ENCODE measurements around the gene TRIM31. TPM values are rescaled to one million over a fixed set of nuclear protein-coding genes. Genes with fewer than 3 reads are reported as not detected.

TRIM31 gene
- total and polyA plus RNA-seq, 10 of the 15 experiments (the other 5 are each of a cell fraction or from before 2014, with no cell fraction given) = 0.09 to 20.5 (median 0.31) TPM; not detected in 3

DNA sequence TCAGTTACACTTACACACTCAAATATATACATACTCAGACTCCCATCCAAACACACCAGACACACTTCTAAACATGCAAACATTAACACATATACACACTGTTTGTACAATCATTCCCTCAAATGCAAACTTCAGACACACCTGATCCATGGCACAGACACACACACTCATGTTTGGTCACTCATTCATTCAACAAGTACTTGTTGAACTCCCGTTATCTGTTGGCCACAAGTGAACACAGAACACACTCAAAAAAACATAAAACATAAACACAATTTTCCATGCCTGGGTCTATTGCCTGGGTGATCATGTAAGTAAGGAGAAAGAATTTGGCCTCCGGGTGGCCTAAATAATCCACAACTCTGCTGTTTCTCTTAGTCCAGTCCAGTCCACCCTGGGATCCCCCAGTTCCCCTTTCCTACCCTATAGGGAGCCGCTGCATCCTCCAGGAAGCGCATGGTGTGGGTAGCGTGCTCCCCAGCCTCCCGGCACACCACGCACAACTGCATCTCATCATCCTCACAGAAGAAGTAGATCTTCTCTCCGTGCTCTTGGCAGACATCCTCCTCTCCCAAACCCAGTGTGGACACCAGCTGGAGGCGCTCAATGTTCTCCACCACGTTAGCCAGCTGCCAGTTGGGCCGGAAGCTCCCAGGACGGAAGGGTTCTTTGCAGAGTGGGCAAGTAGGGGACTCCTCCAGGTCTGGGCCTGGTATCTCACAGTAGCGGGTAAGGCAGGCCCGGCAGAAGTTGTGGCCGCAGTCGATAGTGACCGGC is 47.3 kb upstream of the TRIM31 start (continued):
- no peak for TF ChIP-seq CBX3 (IDR thresholded peaks at IDR 0.05; ENCODE audit: borderline replicate concordance, low read depth)
- no peak for TF ChIP-seq SP1 (IDR thresholded peaks at IDR 0.05; ENCODE audit: low read depth, low read length)
- TF ChIP-seq ZNF24 (IDR thresholded peaks at IDR 0.05) = no peak
- TF ChIP-seq, protein P1, sequence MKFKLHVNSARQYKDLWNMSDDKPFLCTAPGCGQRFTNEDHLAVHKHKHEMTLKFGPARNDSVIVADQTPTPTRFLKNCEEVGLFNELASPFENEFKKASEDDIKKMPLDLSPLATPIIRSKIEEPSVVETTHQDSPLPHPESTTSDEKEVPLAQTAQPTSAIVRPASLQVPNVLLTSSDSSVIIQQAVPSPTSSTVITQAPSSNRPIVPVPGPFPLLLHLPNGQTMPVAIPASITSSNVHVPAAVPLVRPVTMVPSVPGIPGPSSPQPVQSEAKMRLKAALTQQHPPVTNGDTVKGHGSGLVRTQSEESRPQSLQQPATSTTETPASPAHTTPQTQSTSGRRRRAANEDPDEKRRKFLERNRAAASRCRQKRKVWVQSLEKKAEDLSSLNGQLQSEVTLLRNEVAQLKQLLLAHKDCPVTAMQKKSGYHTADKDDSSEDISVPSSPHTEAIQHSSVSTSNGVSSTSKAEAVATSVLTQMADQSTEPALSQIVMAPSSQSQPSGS (IDR thresholded peaks at IDR 0.05; ENCODE audit: low read length) = no peak
- no peak for TF ChIP-seq CBX5 (IDR thresholded peaks at IDR 0.05; ENCODE audit: low read depth)
- TF ChIP-seq, protein P2, sequence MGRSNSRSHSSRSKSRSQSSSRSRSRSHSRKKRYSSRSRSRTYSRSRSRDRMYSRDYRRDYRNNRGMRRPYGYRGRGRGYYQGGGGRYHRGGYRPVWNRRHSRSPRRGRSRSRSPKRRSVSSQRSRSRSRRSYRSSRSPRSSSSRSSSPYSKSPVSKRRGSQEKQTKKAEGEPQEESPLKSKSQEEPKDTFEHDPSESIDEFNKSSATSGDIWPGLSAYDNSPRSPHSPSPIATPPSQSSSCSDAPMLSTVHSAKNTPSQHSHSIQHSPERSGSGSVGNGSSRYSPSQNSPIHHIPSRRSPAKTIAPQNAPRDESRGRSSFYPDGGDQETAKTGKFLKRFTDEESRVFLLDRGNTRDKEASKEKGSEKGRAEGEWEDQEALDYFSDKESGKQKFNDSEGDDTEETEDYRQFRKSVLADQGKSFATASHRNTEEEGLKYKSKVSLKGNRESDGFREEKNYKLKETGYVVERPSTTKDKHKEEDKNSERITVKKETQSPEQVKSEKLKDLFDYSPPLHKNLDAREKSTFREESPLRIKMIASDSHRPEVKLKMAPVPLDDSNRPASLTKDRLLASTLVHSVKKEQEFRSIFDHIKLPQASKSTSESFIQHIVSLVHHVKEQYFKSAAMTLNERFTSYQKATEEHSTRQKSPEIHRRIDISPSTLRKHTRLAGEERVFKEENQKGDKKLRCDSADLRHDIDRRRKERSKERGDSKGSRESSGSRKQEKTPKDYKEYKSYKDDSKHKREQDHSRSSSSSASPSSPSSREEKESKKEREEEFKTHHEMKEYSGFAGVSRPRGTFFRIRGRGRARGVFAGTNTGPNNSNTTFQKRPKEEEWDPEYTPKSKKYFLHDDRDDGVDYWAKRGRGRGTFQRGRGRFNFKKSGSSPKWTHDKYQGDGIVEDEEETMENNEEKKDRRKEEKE (IDR thresholded peaks at IDR 0.05) = no peak
- no peak for TF ChIP-seq ZNF622 (IDR thresholded peaks at IDR 0.05)

Measured in GM12878 (cell line).